IMR-90 (cell line): ENCODE results near the gene ZP3. TPM values are rescaled to one million over a fixed set of nuclear protein-coding genes. Genes with fewer than 3 reads are reported as not detected.
"Not testable (repeated sequence)": the region's sequence is repeated elsewhere in the genome, so short reads cannot be mapped to it uniquely, and the experiment has no call there.

Experiments used
- ATAC-seq: fragments of 200-7000 bp; cut with Tn5 transposase; 2 replicates; pipeline ENCODE4 v1.9.1; 2020; ENCODE audit warnings: low read depth, mild to moderate bottlenecking, moderate library complexity
- BruUV-seq: library from RNA; stranded (reverse); fragments of 400-500 nt; replicated peaks from 2 replicates; lab custom pipeline; 2021; lab: Mats Ljungman, UMichigan
- CTCF ChIA-PET: fragments of 300-600 bp; formaldehyde crosslinking; extraction: SDS; loops from one replicate; lab custom pipeline; 2021; ENCODE audit warnings: antibody characterized with exemption; lab: Yijun Ruan, JAX
- POLR2A ChIA-PET: fragments of 300-600 bp; sonication (Branson Sonifier 250); formaldehyde crosslinking; loops from one replicate; lab custom pipeline; 2022; ENCODE audit warnings: antibody characterized with exemption; ENCODE audit not compliant: unreplicated experiment; lab: Charles Lee
- DNase-seq: peaks from one replicate; pipeline ENCODE4 v3.0.0; 2013
- H2AFZ ChIP-seq: replicated peaks from 2 replicates; pipeline ENCODE3; 2013; ENCODE audit warnings: low read length, mild to moderate bottlenecking; ENCODE audit not compliant: poor library complexity
- H2AK5ac ChIP-seq: 2 replicates; pipeline ENCODE4 v1.6.1; 2013; ENCODE audit warnings: low read depth, low read length, inconsistent platforms
- H2AK9ac ChIP-seq: replicated peaks from 2 replicates; pipeline ENCODE3; 2013; ENCODE audit warnings: mild to moderate bottlenecking, low read depth, low read length, moderate library complexity; ENCODE audit not compliant: poor library complexity
- H2BK120ac ChIP-seq: 2 replicates; pipeline ENCODE4 v1.6.1; 2013; ENCODE audit warnings: low read depth, low read length, inconsistent platforms
- H2BK15ac ChIP-seq: 3 replicates; pipeline ENCODE4 v1.6.1; 2013; ENCODE audit warnings: low read depth, low read length, inconsistent platforms
- H2BK20ac ChIP-seq: 2 replicates; pipeline ENCODE4 v1.6.1; 2013; ENCODE audit warnings: low read depth, mild to moderate bottlenecking, inconsistent platforms, low read length, moderate library complexity
- H2BK5ac ChIP-seq: 2 replicates; pipeline ENCODE4 v1.6.1; 2013; ENCODE audit warnings: mild to moderate bottlenecking, low read depth, low read length, inconsistent platforms; ENCODE audit not compliant: poor library complexity, severe bottlenecking
- H3K14ac ChIP-seq: replicated peaks from 2 replicates; pipeline ENCODE4 v1.6.1; 2013; ENCODE audit warnings: low read depth, low read length, inconsistent platforms
- H3K18ac ChIP-seq: 2 replicates; pipeline ENCODE4 v1.6.1; 2013; ENCODE audit warnings: low read depth, low read length, control low read depth
- H3K23ac ChIP-seq: 2 replicates; pipeline ENCODE4 v1.6.1; 2013; ENCODE audit warnings: low read depth, low read length, inconsistent platforms
- H3K27ac ChIP-seq: 2 replicates; pipeline ENCODE4 v1.5.1; 2013; ENCODE audit warnings: mild to moderate bottlenecking, control low read depth, low read length; ENCODE audit not compliant: insufficient read depth
- H3K27me3 ChIP-seq: 2 replicates; pipeline ENCODE4 v1.6.1; 2013; ENCODE audit warnings: low read length; ENCODE audit not compliant: control insufficient read depth, insufficient read depth
- H3K36me3 ChIP-seq: 2 replicates; pipeline ENCODE4 v1.6.1; 2013; ENCODE audit warnings: low read length, mixed read lengths; ENCODE audit not compliant: control insufficient read depth, insufficient read depth
- H3K4ac ChIP-seq: 2 replicates; pipeline ENCODE4 v1.6.1; 2013; ENCODE audit warnings: low read depth, low read length, inconsistent platforms
- H3K4me1 ChIP-seq: 2 replicates; pipeline ENCODE4 v1.6.1; 2013; ENCODE audit warnings: low read length, mixed read lengths; ENCODE audit not compliant: control insufficient read depth, insufficient read depth
- H3K4me2 ChIP-seq: 2 replicates; pipeline ENCODE4 v1.6.1; 2013; ENCODE audit warnings: low read depth, mild to moderate bottlenecking, control low read depth, low read length, moderate library complexity
- H3K4me3 ChIP-seq: 2 replicates; pipeline ENCODE4 v1.5.1; 2013; ENCODE audit warnings: low read depth, mild to moderate bottlenecking, control low read depth, low read length, moderate library complexity; ENCODE audit not compliant: insufficient read depth
- H3K56ac ChIP-seq: 2 replicates; pipeline ENCODE4 v1.6.1; 2013; ENCODE audit warnings: low read length, inconsistent platforms; ENCODE audit not compliant: insufficient read depth; ENCODE audit errors: extremely low read depth
- H3K79me1 ChIP-seq, 2 experiments: 2 replicates each; pipeline ENCODE4 v1.6.1; 2013; ENCODE audit warnings: low read length in 2 of 2, inconsistent platforms in 1 of 2, low read depth in 1 of 2
- H3K9ac ChIP-seq: 2 replicates; pipeline ENCODE4 v1.6.1; 2013; ENCODE audit warnings: low read depth, low read length, control low read depth
- H3K9me1 ChIP-seq: 2 replicates; pipeline ENCODE4 v1.6.1; 2013; ENCODE audit warnings: low read length, inconsistent platforms; ENCODE audit not compliant: insufficient read depth
- H3K9me3 ChIP-seq: 2 replicates; pipeline ENCODE4 v1.6.1; 2013; ENCODE audit warnings: low read length; ENCODE audit not compliant: control insufficient read depth, insufficient read depth
- H4K20me1 ChIP-seq: 2 replicates; pipeline ENCODE4 v1.6.1; 2013; ENCODE audit warnings: low read length, inconsistent platforms; ENCODE audit not compliant: insufficient read depth
- H4K5ac ChIP-seq: 2 replicates; pipeline ENCODE4 v1.6.1; 2013; ENCODE audit warnings: mild to moderate bottlenecking, low read depth, low read length, control low read depth
- H4K8ac ChIP-seq, 2 experiments: 2 replicates each; pipeline ENCODE4 v1.6.1; 2013; ENCODE audit warnings: low read depth in 2 of 2, low read length in 2 of 2, control low read depth in 1 of 2, inconsistent platforms in 1 of 2
- H4K91ac ChIP-seq: 2 replicates; pipeline ENCODE4 v1.6.1; 2013; ENCODE audit warnings: low read depth, low read length, inconsistent platforms; ENCODE audit not compliant: insufficient read depth
- WGBS, 2 experiments: methylation state at CpG; one replicate each; pipeline versions ENCODE4 v1.1.5 to v1.1.7; 2013; ENCODE audit warnings: missing lambda C conversion rate in 2 of 2; ENCODE audit not compliant: insufficient read length in 1 of 2; ENCODE audit errors: extremely low coverage in 2 of 2; 5-methylcytosine and 5-hydroxymethylcytosine counted together
- dilution Hi-C: fragments of 300-500 bp; cut with HindIII; formaldehyde crosslinking; loops from one replicate; pipeline ENCODE4 v1.14.3; 2018; ENCODE audit warnings: low sequenced_read_pairs; ENCODE audit not compliant: unreplicated experiment
- in situ Hi-C: fragments of 300-500 bp; cut with MboI; formaldehyde crosslinking; loops from 3 replicates; pipeline ENCODE4 v1.14.3; 2019; ENCODE audit warnings: low sequenced_read_pairs, inconsistent platforms, mixed read lengths
- intact Hi-C: fragments of 100-400 bp; cut with micrococcal nuclease; formaldehyde crosslinking; loops from 2 replicates; pipeline ENCODE4 v1.10.0; 2022
- polyA plus RNA-seq, 3 experiments: library from polyadenylated mRNA; depleted of rRNA; stranded (reverse); fragments of >200 nt; gene quantifications; 2 replicates each; pipeline ENCODE4 v1.2.3, GENCODE V29; 2012; ENCODE audit warnings: low replicate concordance in 1 of 3
- total RNA-seq: library from RNA; depleted of rRNA; stranded (reverse); fragments of >200 nt; gene quantifications from 2 replicates; pipeline ENCODE4 v1.2.3, GENCODE V29; 2012

The ZP3 gene
- total and polyA plus RNA-seq, 2 of the 4 experiments (the other 2 are of a cell fraction), result 0.54 to 0.67 TPM

DNA sequence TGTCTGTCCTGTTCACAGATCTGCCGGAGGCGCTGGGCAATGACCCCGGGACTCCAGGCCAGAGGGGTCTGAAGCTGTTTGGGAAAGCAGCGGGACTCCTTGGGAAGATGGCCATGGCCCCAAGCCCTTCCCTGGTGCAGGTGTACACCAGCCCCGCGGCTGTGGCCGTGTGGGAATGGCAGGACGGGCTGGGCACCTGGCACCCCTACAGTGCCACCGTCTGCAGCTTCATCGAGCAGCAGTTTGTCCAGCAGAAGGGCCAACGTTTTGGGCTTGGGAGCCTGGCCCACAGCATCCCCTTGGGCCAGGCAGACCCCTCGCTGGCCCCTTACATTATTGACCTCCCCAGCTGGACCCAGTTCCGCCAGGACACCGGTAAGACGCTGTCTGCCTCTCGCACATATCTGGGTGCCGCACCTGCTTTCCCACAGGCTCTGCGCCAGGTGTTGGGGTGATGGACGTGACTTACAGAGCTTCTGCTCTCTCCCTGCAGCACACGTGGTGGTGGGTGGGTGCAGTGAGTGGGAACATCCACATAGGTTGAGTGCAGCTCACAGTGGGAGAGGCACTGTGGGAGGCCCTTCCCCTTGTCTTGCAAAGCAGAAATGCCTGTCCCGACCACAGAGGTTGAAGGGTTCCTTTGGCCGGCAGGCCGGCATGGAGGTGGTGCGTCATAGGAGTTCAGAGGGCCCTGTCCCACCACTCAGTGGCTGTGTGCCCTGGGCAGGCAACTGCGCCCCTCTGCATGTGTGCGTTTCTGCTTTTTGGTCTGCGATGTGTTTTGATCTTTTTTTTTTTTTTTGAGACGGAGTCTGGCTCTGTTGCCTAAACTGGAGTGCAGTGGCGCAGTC lies 55.9 kb downstream of the ZP3 start:
- H3K9me1 ChIP-seq, H3K9me3 ChIP-seq, H2AK9ac ChIP-seq, H3K4me1 ChIP-seq, H3K27me3 ChIP-seq, H3K4ac ChIP-seq, H3K4me2 ChIP-seq, H4K20me1 ChIP-seq, H3K79me1 ChIP-seq, POLR2A ChIA-PET, H3K14ac ChIP-seq, H3K4me3 ChIP-seq, H3K18ac ChIP-seq, H3K56ac ChIP-seq, H3K36me3 ChIP-seq, H2BK5ac ChIP-seq, H3K9ac ChIP-seq, H2AK5ac ChIP-seq, H2BK15ac ChIP-seq, H4K8ac ChIP-seq, H4K5ac ChIP-seq, H2AFZ ChIP-seq, H3K23ac ChIP-seq, intact Hi-C loops, H2BK20ac ChIP-seq, H3K27ac ChIP-seq, dilution Hi-C loops, ATAC-seq, H2BK120ac ChIP-seq, DNase-seq, BruUV-seq, H4K91ac ChIP-seq, CTCF ChIA-PET, in situ Hi-C loops: not testable (repeated sequence)
- WGBS, 2 experiments, result 80% methylated on average over 1 of the region's 29 CpGs; no CpG with 5 or more reads in 1 of the 2 experiments

GRCh38 chr7:76482660-76483059 lies 57.9 kb downstream of the ZP3 start:
- H3K27ac ChIP-seq, H4K91ac ChIP-seq, H3K27me3 ChIP-seq, H3K23ac ChIP-seq, H2AK5ac ChIP-seq, H2AK9ac ChIP-seq, H3K4me1 ChIP-seq, H3K9ac ChIP-seq, H2AFZ ChIP-seq, POLR2A ChIA-PET, ATAC-seq, dilution Hi-C loops, H3K18ac ChIP-seq, H4K20me1 ChIP-seq, H4K8ac ChIP-seq, H2BK20ac ChIP-seq, H3K14ac ChIP-seq, H3K9me3 ChIP-seq, H3K79me1 ChIP-seq, H2BK120ac ChIP-seq, H3K4me3 ChIP-seq, H3K36me3 ChIP-seq, H3K56ac ChIP-seq, H2BK15ac ChIP-seq, in situ Hi-C loops, BruUV-seq, H2BK5ac ChIP-seq, H3K4ac ChIP-seq, intact Hi-C loops, H3K4me2 ChIP-seq, H3K9me1 ChIP-seq, DNase-seq, H4K5ac ChIP-seq: not testable (repeated sequence)
- CTCF ChIA-PET, result interaction anchor here (0.6 kb wide), 1 partner anchor 250 kb away, joined by 4 read pairs; no protein-coding TSS in a partner anchor
- 100% methylated on average over 12 of the region's 24 CpGs; no CpG with 5 or more reads in 1 of the 2 experiments for WGBS, 2 experiments
